Erythroblast (primary cell): ENCODE measurements around the gene LAMA1.
A peak's percentile ranks its signal among the peaks of the same experiment; 100 is the strongest.
"Not testable (repeated sequence)": the region's sequence is repeated elsewhere in the genome, so short reads cannot be mapped to it uniquely, and the experiment has no call there.

Experiments used
- DNase-seq, 2 experiments: peaks; one replicate each; lab custom pipeline; 2025; lab: John Stamatoyannopoulos, UW
- GATA1 ChIP-seq: IDR thresholded peaks from 2 replicates; pipeline ENCODE4 v1.6.1; 2011; ENCODE audit warnings: low read depth, mild to moderate bottlenecking, control low read depth, low read length, moderate library complexity
- POLR2A ChIP-seq: IDR thresholded peaks from 2 replicates; pipeline ENCODE4 v1.6.1; 2011; ENCODE audit warnings: mild to moderate bottlenecking, low read length

LAMA1 gene, protein sequence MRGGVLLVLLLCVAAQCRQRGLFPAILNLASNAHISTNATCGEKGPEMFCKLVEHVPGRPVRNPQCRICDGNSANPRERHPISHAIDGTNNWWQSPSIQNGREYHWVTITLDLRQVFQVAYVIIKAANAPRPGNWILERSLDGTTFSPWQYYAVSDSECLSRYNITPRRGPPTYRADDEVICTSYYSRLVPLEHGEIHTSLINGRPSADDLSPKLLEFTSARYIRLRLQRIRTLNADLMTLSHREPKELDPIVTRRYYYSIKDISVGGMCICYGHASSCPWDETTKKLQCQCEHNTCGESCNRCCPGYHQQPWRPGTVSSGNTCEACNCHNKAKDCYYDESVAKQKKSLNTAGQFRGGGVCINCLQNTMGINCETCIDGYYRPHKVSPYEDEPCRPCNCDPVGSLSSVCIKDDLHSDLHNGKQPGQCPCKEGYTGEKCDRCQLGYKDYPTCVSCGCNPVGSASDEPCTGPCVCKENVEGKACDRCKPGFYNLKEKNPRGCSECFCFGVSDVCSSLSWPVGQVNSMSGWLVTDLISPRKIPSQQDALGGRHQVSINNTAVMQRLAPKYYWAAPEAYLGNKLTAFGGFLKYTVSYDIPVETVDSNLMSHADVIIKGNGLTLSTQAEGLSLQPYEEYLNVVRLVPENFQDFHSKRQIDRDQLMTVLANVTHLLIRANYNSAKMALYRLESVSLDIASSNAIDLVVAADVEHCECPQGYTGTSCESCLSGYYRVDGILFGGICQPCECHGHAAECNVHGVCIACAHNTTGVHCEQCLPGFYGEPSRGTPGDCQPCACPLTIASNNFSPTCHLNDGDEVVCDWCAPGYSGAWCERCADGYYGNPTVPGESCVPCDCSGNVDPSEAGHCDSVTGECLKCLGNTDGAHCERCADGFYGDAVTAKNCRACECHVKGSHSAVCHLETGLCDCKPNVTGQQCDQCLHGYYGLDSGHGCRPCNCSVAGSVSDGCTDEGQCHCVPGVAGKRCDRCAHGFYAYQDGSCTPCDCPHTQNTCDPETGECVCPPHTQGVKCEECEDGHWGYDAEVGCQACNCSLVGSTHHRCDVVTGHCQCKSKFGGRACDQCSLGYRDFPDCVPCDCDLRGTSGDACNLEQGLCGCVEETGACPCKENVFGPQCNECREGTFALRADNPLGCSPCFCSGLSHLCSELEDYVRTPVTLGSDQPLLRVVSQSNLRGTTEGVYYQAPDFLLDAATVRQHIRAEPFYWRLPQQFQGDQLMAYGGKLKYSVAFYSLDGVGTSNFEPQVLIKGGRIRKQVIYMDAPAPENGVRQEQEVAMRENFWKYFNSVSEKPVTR (N-terminal part only)

DNA sequence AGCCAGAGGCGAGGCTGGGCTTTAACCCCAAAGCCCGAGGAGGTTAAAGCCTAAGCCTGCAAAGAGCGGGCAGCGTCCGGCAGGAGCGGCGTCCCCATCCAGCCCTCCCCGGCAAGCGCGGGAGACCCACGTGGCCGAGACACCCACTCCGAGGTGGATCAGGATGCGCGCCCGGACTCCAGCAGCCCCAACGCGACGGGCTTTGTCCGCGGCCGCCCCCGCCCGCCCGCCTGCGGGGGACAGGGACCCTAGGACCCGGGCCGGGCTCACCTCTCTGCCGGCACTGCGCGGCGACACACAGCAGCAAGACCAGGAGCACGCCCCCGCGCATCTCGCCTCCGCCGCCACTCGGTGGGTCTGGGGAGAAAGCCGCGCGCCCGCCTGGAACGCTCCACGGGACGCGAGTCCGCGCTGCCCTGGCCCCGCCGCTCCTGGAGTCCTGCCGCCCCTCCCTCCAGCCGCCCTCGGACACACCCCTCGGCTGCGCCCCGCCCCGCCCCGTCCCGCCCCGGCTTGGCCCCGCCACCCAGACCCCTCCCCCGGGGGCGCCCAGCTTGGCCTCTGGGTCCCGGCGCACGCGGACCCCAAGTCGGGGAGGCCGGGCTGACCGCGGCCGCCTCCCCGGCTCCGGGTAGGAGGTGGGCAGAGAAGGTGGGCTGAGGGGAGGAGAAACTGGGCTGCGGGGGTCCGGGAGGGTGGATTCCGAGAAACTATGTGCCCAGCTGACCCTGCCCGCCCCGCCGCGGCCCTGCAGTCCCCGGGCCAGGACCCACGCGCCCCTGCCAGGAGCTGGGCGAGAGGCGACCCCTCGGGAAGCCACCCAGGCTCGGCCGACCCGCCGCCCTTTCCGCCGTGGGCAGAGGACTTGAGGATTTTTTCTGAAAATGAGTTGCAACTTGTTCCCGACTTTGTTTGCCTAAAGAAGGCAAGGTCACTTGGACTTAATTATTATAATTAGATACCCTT lies at the start of gene LAMA1:
Gene LAMA1, minus strand, starts transcription at position 408 of the 966 bp plus-strand sequence. Its CDS starts 77 bp downstream, at position 331.
- DNase-seq: no peak
- TF ChIP-seq POLR2A (no peak), GATA1 (no peak)

DNA sequence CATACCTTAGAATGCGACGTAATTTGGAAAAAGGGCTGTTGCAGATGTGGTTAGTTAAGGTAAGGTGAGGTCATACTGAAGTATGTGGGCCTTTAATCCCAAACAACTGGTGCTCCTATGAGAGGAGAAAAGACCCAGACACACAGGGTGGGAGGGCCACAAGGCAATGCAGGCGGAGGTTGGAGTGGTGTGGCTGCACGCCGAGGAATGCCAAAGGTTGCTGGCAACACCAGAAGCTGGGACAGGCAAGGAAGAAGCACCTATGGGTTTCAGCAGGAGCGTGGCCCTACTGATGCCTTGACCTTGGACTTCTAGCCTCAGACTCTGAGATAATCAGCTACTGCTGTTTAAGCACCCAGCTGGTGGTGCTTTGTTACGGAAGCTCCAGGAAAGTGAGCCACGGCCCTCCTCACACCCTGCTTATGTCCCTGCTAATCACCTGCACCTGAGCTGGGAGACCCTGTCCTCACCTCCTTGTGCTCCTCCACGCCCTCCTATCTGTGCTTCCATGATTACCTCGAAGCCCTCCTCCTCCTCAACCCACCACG lies 48.3 kb upstream of the LAMA1 start:
- no peak for DNase-seq
- no peak for TF ChIP-seq GATA1
- no peak for TF ChIP-seq POLR2A

DNA sequence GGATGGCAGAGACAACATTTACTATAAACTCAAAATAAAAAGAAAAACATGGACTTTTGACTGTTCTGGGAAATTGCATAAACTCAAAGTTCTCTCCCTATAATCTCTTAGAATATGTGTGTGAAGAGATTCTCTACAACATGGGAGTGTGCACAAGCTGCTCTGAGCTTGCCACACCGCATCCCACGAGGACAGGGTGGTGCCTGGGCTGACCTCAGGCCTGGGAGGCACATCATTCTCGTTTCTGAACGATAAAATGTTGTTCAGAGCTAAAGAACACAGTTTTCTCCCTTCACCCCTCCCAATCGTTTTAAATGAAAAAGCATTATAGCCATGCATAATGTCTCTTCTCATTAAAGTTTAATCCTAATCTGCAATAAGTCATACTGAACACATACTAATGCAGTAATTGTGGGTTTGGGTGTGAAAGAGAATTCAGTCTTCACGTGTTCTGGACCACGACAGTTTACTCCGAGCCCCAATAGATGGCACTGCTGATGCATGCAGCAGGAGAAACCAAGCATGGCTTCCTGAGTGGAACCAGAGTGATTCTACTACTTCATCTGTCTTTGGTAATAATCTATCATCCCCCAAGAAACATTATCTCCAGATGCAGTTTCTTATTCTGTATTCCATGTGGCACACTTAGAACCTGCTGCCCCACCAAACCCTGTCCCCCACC lies 46.9 kb upstream of the LAMA1 start:
- TF ChIP-seq GATA1: no peak
- TF ChIP-seq POLR2A: no peak
- peak; percentile 8 to 14 for DNase-seq

DNA sequence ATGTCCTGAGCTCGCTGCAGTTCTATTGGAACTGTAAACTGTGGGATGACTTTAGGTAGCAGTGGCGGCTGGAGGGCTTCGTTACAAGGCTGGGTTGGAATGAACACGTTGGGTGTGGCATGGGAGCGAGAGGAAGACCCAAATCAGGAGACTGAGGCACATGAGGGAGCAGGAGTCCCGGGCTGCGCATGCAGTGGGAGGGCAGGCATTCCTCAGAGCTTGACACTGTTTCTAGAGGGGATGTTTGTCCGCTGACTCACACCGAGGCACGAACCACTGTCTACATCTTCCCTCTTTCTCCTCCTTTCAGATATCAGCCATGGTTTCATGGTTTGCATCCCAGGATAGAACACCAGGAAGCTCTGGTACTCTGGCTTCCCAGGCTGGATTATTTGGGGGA lies 40.6 kb upstream of the LAMA1 start:
- TF ChIP-seq GATA1: no peak
- no peak for TF ChIP-seq POLR2A
- DNase-seq: no peak

- DNase-seq: peak in 1 of 2 experiments; percentile 48
- TF ChIP-seq POLR2A: no peak
- TF ChIP-seq GATA1: no peak
Observed at GRCh38 chr18:7157760-7158159, 40.2 kb upstream of the LAMA1 start.

GRCh38 chr18:7155887-7156286 lies 38.3 kb upstream of the LAMA1 start:
- no peak for TF ChIP-seq GATA1
- TF ChIP-seq POLR2A: no peak
- no peak for DNase-seq

GRCh38 chr18:7155092-7155491 lies 37.5 kb upstream of the LAMA1 start:
- TF ChIP-seq POLR2A (no peak), GATA1 (no peak)
- DNase-seq: no peak

- TF ChIP-seq GATA1: no peak
- TF ChIP-seq POLR2A: no peak
- no peak for DNase-seq
Observed at GRCh38 chr18:7152440-7152839, 34.8 kb upstream of the LAMA1 start.

DNA sequence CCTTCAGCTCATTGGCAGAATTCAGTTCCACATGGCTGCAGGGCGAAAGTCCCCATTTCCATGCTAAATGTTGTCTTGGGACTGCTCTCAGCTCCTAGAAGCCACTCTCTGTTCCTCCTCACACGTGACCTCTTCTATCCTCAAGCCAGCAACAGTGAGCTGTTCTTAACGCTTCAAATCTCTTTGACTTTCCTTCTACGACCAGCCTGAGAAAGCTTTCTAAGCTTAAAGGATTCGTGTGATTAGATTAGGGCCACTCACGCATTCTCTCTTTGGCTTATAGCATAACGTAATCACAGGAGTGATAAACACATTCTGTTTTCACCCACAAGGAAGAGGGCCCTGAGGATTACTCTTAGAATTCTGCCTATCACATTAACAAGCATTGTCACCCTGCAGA lies 29.8 kb upstream of the LAMA1 start:
- DNase-seq: no peak
- TF ChIP-seq GATA1 (no peak), POLR2A (no peak)

DNA sequence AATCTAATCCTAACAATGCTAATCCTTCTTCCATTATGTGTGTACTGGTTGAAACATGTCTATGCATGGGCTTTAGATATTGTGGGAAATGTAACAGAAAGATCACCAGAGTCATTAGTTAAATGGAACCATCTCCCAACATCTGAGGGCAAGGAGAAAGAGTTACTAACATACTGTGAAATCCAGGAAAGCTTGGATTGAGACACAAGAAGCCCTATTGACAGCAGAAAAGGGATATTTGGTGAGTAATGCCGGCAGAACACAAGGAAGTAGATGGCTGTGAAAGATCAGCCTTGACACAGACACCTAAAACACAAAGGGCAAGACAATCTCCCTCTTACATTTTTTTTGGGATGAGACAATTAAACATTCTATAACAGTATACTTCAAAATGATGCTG lies 28.5 kb upstream of the LAMA1 start:
- no peak for DNase-seq
- TF ChIP-seq GATA1: no peak
- TF ChIP-seq POLR2A: no peak

- DNase-seq: not testable (repeated sequence)
Observed at GRCh38 chr18:7144921-7145320, 27.3 kb upstream of the LAMA1 start.

DNA sequence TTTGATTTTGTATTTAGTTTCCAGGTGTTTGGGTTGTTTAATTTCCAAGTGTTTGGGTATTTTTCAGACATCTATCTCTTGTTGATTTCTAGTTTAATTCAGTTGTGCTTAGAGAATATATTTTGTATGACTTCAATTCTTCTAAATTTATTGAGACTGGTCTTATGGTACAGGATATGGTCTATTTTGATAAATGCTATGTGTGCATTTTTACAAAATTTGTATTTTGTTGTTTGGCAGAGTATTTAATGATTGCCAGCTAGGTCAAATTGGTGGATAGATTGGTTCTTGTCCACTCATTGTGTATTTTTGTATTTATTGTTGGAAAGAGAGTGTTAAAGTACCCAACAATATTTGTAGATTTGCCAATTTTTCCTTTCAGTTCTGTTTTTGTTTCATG lies 23.7 kb upstream of the LAMA1 start:
- TF ChIP-seq POLR2A (no peak), GATA1 (no peak)
- no peak for DNase-seq
